ENCODE data around the gene TEX55. TPM values are rescaled to one million over a fixed set of nuclear protein-coding genes. Genes with fewer than 3 reads are reported as not detected.

TEX55 gene
- total RNA-seq, 4 donors from 2014 or later: 0.66 TPM; not detected in 3

DNA sequence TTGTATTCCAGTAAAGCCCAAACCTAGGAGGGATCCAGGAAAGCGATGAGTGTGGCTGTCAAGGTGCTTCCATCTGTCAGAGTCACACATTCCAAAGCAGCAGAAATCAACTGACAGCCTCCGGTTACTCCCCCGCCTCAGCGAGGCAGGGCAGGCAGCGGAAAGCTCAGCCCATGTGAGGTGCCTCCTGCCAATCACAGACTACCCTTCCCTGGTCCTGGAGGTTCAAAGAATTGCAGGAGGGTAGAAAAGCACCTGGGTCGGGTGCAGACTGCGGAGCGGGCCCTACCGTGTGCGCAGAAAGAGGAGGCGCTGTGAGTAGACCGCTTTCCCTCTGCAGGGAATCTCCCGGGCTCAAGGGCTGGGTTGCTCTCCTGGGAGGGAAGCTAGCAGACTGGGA, 27.4 kb downstream of the TEX55 start, which contains the start of gene UPK1B:
TSS of gene UPK1B (plus strand) at position 274 of the 400 bp plus-strand sequence. CDS start 13,144 bp downstream, outside the sequence.
- TF ChIP-seq, protein P1, sequence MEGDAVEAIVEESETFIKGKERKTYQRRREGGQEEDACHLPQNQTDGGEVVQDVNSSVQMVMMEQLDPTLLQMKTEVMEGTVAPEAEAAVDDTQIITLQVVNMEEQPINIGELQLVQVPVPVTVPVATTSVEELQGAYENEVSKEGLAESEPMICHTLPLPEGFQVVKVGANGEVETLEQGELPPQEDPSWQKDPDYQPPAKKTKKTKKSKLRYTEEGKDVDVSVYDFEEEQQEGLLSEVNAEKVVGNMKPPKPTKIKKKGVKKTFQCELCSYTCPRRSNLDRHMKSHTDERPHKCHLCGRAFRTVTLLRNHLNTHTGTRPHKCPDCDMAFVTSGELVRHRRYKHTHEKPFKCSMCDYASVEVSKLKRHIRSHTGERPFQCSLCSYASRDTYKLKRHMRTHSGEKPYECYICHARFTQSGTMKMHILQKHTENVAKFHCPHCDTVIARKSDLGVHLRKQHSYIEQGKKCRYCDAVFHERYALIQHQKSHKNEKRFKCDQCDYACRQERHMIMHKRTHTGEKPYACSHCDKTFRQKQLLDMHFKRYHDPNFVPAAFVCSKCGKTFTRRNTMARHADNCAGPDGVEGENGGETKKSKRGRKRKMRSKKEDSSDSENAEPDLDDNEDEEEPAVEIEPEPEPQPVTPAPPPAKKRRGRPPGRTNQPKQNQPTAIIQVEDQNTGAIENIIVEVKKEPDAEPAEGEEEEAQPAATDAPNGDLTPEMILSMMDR (IDR thresholded peaks at IDR 0.05; ENCODE audit: low read depth): no peak

DNA sequence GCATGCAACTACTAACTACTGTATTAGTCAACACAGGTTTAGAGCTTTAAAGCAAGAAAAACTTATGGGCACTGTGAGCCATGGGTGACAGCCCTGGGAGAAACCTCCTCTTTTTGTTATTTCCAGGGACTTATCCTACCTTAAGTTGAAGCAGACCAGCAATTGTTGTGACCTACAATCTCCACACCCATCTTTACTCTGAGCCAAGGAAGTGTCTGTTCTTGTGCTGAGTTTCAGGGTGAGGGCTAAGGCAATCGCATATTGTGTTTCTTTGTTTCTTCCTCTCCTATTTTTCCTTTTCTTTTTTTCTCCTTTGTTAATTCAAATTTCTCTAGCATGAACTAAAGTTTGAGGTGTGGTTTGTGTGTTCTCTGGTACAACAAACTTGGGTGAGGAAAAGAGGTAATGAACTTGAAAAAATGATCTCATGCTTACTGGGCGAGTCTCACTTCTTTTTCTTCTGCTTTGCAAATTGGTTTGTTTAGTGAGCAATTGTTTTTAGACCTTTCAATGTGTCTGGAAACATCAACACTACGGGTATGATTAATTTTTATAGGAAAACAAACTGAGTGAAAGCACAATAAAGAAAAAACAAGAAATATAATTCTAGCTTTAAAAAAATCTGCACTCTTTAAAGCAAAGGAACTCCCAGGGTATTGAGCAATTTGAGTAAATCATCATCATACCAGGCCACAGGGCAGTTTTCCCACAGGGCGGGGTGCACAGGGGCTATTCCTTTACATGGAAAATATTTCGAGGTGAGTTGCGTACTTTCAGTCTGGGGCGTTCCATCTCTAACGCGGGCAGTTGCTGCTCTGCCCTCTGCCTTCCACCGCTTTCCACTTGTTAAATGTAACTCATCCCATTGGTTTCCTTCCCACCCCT, 30.1 kb downstream of the TEX55 start:
- TF ChIP-seq, protein P1 (IDR thresholded peaks at IDR 0.05; ENCODE audit: low read depth): no peak

DNA sequence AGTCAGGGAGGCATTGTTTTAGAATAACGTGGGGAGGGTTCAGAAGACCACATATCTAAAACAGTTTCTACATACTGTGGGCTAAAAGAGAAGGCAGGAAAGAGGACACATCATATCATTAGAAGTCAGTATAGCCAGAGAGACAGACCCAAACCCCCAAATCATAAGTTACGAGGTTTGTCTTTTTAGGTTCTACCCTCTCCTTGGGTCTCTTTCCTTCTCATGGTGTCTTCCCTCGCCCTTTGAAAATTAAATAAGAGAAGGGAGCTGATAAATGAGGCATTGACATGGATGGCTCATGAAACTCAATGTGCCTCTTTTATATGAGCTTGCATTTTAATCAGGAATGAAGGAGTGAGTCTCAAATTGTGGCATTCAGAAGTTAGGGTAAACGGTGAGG, 30.8 kb downstream of the TEX55 start:
- TF ChIP-seq, protein P1 (IDR thresholded peaks at IDR 0.05; ENCODE audit: low read depth): no peak

DNA sequence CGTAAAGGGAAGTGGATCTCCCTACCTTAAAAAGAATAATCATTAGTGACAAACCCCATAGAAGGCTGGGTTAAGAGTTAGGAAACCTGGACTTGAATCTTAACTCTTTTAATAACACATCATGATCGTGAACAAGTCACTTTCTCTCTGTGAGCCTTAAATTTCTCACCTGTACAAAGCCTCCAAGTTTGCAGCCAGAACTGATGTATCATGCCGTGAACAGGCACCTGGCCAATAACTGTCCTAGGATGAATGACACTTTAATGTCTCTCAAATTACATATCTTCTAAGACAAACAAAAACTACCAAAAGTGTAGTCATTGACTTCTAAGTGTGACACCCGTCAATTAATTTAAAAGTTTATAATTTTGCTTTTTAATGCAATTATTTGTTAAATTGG, 31.4 kb downstream of the TEX55 start:
- TF ChIP-seq, protein P1 (IDR thresholded peaks at IDR 0.05; ENCODE audit: low read depth): no peak

DNA sequence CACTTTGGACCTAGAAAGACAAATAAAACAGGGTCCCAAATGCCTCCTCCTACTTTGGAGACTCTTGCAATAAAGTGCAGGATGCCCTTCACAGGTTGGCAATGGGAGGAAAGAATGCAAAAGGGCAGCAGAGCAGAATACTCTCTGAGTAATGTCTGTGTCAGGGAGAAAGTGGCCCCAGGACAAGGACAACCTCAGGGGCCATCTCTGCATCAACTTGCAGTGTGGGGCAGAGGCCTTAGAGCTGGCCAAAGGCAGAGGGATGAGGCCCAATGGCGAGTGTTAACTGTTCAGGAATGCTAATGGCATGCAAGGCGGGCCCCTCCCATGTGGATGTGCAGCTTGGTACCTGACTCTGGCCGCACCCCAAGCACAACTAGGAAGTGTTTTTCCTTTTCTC, 35.8 kb downstream of the TEX55 start:
- TF ChIP-seq, protein P1 (IDR thresholded peaks at IDR 0.05; ENCODE audit: low read depth): no peak

DNA sequence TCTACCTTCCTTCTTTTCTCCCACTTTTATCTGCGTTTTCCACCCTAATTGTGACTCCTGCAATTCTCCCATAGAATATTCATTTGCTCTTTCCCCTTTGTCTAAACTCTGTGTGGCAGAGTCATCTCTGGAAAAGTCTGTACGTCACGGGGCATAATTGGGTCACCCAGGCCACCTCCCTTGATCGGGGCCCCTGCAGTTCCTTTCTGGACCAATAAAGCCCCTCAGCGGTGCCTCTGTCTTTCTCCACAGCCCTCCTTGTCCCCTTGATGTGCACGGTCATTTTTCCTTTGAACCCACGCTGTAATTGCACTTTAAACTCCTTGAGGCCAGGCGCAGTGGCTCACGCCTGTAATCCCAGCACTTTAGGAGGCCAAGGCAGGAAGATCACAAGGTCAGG, 38.1 kb downstream of the TEX55 start:
- TF ChIP-seq, protein P1 (IDR thresholded peaks at IDR 0.05; ENCODE audit: low read depth): no peak

DNA sequence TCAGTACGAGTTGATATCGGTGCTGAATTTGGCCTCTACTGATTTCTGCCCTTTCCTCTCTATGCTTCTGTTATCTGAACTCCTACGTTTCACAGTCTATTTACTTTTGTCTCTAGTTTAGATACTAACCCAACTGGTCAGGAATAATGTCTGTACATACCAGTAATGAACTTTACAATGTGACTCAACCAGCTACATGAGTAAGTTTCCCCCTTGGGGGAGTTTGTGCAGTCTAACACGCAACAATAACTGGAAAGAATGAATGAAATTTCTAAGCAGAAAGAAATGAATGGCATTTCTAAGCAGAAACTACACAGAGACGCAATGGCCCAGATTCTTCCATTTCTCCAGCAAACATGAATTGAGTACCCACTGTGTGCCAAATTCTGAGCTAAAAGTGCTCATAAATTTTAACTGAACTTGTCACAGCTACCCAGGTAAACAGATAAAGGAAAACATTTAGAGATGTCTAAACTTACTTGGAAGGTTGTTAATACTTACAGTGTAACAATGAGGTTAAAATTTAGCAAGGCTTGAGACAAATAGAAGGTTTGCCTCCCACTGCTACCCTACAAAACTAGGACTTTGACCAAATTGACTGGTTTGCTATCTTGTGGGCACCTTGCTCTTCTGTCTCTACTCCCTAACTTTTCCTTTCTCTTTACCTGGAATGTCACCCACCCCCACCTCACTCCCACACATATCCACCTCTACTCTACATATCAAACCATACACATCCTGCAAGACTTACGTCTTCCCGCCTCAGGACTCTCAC, 39.0 kb downstream of the TEX55 start:
- TF ChIP-seq, protein P1 (IDR thresholded peaks at IDR 0.05; ENCODE audit: low read depth): no peak

All from subcutaneous adipose tissue (tissue), 4 donors.